ENCODE data around the gene MS4A1.

GRCh38 chr11:60512651-60513225 lies 57.1 kb downstream of the MS4A1 start:
- TF ChIP-seq, protein P1, sequence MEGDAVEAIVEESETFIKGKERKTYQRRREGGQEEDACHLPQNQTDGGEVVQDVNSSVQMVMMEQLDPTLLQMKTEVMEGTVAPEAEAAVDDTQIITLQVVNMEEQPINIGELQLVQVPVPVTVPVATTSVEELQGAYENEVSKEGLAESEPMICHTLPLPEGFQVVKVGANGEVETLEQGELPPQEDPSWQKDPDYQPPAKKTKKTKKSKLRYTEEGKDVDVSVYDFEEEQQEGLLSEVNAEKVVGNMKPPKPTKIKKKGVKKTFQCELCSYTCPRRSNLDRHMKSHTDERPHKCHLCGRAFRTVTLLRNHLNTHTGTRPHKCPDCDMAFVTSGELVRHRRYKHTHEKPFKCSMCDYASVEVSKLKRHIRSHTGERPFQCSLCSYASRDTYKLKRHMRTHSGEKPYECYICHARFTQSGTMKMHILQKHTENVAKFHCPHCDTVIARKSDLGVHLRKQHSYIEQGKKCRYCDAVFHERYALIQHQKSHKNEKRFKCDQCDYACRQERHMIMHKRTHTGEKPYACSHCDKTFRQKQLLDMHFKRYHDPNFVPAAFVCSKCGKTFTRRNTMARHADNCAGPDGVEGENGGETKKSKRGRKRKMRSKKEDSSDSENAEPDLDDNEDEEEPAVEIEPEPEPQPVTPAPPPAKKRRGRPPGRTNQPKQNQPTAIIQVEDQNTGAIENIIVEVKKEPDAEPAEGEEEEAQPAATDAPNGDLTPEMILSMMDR (conservative IDR thresholded peaks at IDR 0.05) = no peak
- TF ChIP-seq EZH2 (IDR thresholded peaks at IDR 0.05; ENCODE audit: low read depth) = no peak
